ENCODE results near the gene GPS1. TPM values are rescaled to one million over a fixed set of nuclear protein-coding genes. Genes with fewer than 3 reads are reported as not detected.

GPS1 gene
- total and polyA plus RNA-seq, 9 of the 15 experiments (the other 6 are each of a cell fraction or from before 2014, with no cell fraction given), result 3.1 to 167 (median 69.9) TPM

DNA sequence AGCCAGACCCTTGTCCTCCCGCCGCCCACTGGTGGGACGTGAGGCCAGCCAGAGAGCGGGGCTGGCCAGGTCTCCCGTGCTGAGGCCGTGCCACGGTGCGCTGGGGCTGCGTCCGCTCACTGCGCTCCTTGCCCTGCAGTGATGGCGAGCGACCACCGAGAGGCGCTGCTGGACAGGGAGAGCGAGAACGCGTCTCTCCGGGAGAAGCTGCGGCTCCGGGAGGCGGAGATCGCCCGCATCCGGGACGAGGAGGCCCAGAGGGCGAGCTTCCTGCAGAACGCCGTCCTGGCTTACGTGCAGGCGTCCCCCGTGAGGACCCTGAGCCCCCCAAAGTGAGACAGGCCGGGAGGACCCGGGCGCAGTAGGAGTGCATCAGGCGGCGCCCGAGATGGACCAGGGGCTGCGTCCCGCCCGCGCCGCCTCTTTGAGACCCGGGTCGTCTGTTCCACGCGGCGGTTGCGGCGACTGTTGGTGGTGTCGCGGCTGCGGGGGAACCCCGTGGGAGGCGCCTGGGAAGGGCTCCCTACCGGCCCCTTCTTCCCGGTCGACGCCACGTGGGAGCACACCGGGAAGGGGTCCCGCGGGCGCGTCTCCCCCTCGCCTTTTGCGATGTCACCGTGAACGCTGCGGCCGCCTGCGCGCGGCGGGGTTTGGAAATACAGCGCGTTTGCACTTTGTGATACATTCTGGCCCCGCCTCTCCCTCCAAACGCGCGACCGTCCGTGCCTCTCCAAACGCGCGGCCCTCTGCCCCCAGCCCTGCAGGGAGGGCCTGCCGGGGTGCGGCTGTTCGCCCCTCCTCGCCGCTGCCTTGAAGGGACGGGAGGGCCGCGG, 21.0 kb upstream of the GPS1 start (continued):
- TF ChIP-seq PRDM10 (IDR thresholded peaks at IDR 0.05; ENCODE audit: partially characterized antibody) (no peak), NONO (IDR thresholded peaks at IDR 0.05; ENCODE audit: low read depth in 2 of 2, low read length in 1 of 2) (0 out of 4 replicates have a peak, but pooled peaks of 1 of the 2 experiments have one; percentile 12), ZNF717 (CRISPR knock-in tag; IDR thresholded peaks at IDR 0.05) (no peak), FOXP1 (CRISPR knock-in tag; IDR thresholded peaks at IDR 0.05) (no peak; the same call in 1 of the 2 replicates), ELF1 (tag; IDR thresholded peaks at IDR 0.05) (peak; percentile 26; the same call in 1 of the 2 replicates), ZNF3 (CRISPR knock-in tag; IDR thresholded peaks at IDR 0.05) (no peak), POLR3G (IDR thresholded peaks at IDR 0.05; ENCODE audit: extremely low read depth, insufficient read length, insufficient replicate concordance) (no peak), NFXL1 (CRISPR knock-in tag; IDR thresholded peaks at IDR 0.05) (no peak), SAFB2 (IDR thresholded peaks at IDR 0.05; ENCODE audit: borderline replicate concordance, low read depth, low read length, severe bottlenecking) (no peak), ZC3H11A (IDR thresholded peaks at IDR 0.05; ENCODE audit: low read depth, low read length) (no peak), RBM17 (IDR thresholded peaks at IDR 0.05; ENCODE audit: borderline replicate concordance, low read depth, low read length) (no peak), MLLT1 (IDR thresholded peaks at IDR 0.05) (no peak), CBX8 (IDR thresholded peaks at IDR 0.05; ENCODE audit: borderline replicate concordance, extremely low read depth, low read depth, low read length, poor library complexity, severe bottlenecking) (no peak), DIDO1 (tag; IDR thresholded peaks at IDR 0.05; ENCODE audit: low read depth) (no peak), BRD4 (IDR thresholded peaks at IDR 0.05) (no peak), RFX5 (IDR thresholded peaks at IDR 0.05; ENCODE audit: low read depth, low read length) (no peak), JUN (IDR thresholded peaks at IDR 0.05; ENCODE audit: borderline replicate concordance, low read depth, low read length) (no peak), JUN (CRISPR knock-in tag; IDR thresholded peaks at IDR 0.05; ENCODE audit: borderline replicate concordance) (peak; percentile 23; the same call in 1 of the 2 replicates), ZNF561 (CRISPR knock-in tag; conservative IDR thresholded peaks at IDR 0.05) (no peak)
- TF ChIP-seq, protein P1, sequence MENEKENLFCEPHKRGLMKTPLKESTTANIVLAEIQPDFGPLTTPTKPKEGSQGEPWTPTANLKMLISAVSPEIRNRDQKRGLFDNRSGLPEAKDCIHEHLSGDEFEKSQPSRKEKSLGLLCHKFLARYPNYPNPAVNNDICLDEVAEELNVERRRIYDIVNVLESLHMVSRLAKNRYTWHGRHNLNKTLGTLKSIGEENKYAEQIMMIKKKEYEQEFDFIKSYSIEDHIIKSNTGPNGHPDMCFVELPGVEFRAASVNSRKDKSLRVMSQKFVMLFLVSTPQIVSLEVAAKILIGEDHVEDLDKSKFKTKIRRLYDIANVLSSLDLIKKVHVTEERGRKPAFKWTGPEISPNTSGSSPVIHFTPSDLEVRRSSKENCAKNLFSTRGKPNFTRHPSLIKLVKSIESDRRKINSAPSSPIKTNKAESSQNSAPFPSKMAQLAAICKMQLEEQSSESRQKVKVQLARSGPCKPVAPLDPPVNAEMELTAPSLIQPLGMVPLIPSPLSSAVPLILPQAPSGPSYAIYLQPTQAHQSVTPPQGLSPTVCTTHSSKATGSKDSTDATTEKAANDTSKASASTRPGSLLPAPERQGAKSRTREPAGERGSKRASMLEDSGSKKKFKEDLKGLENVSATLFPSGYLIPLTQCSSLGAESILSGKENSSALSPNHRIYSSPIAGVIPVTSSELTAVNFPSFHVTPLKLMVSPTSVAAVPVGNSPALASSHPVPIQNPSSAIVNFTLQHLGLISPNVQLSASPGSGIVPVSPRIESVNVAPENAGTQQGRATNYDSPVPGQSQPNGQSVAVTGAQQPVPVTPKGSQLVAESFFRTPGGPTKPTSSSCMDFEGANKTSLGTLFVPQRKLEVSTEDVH (IDR thresholded peaks at IDR 0.05; ENCODE audit: low read depth, partially characterized antibody), result no peak

All from K562 (cell line).